ENCODE results near the gene SEC16B.

Gene SEC16B

DNA sequence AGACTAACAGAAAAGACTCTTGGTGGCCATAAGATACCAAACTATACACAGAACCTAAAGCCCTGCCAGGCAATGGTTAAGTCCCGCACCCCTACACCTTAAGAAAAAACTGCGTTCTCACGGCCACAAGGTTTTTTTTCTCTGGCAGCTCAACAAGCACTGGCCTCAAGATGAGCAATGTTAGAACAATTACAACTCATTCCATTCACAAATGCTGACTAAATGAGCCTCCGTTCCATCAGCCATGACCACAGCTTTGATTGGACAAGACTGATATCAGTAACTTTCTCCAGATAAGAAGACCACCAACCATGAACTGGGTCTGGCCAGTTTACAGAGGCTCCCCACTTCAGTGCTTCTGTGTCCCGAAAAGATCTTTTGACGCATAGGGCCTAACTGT lies 31.9 kb downstream of the SEC16B start:
- DNase-seq = peak; percentile 59

- DNase-seq = no peak
Observed at GRCh38 chr1:177937174-177937770, 32.6 kb downstream of the SEC16B start.

DNA sequence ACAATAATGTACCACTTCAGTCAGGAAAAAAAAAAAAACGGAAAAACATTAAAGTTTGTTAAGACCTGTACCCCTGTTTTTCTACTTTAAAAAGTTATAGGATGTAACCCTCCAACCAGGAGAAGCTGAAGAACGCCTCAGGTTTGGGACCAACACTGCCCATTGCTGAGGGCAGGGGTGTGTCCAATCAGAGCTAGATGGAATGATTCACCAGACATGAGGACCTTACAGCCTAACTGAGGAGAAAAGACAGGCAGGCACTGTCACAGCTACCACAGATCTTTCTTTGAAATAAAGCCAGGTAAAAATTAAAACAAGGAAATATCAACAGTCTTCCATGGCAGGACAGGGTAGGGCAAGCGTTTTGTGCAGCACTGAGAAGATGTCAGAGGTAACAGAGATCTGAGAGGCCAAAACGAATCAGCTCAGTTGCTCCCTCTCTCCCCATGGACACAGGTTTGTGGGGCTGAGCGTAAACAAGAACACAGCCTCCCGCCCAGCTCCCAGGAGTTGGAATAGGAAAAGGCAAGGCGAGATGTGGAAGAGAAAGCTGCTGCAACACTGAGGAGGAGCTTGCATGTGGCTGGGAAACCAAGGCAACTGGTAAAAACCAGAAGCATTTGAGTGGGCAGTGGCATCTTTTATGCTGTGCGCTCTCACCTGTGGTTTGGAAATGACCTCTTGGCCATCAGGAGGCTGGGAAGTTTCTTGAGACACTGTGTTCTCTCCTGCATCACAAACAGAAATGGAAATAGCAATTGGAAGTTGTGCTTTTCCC lies 34.0 kb downstream of the SEC16B start:
- DNase-seq = no peak

- no peak for DNase-seq
Observed at GRCh38 chr1:177934927-177935326, 34.9 kb downstream of the SEC16B start.

GRCh38 chr1:177934461-177934860 lies 35.4 kb downstream of the SEC16B start:
- DNase-seq = no peak

DNA sequence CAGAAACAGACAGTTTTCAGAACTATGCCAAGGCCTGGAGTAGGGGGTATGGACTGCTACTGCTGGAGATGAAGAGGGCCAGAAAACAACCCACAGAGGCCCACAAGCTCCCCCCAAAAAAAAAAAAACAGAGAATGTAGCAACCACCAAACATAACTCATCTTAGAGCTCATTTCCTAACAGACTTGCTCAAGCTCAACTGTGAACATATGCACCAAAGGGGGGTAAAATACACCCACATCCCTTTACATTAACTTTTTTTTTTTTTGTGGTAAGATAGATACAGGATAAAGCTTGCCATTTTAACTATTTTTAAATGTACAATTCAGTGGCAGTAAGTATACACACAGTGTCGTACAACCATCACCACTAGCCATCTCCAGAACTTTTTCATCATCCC lies 36.0 kb downstream of the SEC16B start:
- peak; percentile 27 for DNase-seq

- no peak for DNase-seq
Observed at GRCh38 chr1:177932123-177932522, 37.7 kb downstream of the SEC16B start.

GRCh38 chr1:177928952-177929351 lies 40.9 kb downstream of the SEC16B start:
- DNase-seq = no peak

- peak; percentile 64 for DNase-seq
Observed at GRCh38 chr1:177928194-177928593, 41.7 kb downstream of the SEC16B start.

- DNase-seq = peak; percentile 96
Observed at GRCh38 chr1:177927021-177927596, 42.7 kb downstream of the SEC16B start.

- DNase-seq = peak; percentile 33
Observed at GRCh38 chr1:177926201-177926600, 43.7 kb downstream of the SEC16B start.

- DNase-seq = peak; percentile 71
Observed at GRCh38 chr1:177925006-177925405, 44.9 kb downstream of the SEC16B start.

GRCh38 chr1:177923441-177923840 lies 46.4 kb downstream of the SEC16B start:
- DNase-seq = peak; percentile 24

DNA sequence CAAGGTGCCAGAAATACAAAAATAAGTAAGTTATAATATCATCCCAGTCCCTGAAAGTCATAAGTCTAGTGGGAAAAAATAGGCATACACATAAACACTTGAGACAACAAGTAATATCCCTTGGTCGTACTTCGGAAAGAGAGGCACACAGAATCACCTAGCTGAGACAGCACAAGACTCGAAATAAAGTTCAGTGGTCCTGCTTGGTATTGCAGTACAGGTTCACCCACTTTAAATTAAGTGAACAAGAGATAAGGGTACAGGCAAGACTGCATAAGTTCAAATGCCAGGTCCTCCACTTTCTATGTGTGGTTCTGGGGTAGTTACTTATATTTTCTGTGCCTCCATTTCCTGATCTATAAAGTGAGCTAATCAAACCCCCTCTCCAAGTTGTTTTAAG lies 47.6 kb downstream of the SEC16B start:
- no peak for DNase-seq

DNA sequence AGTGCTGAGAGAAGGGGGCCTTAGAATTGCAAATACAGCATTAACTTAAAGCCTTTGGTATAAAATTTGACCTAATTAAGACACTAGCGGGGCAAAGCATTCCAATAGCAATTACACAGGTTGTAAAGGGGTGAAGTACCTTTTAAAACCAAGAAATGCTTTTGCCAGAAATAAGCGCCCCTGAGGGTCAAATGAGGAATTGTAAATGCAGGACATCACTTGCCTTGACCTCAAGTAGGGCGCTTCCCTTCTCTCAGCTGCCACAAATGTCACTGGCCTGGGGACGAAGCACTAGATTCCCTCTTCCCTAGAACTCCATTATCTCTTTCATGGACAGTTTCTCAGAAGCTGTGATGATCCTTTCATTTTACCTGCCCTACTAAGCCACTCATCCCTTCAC lies 48.3 kb downstream of the SEC16B start:
- no peak for DNase-seq

DNA sequence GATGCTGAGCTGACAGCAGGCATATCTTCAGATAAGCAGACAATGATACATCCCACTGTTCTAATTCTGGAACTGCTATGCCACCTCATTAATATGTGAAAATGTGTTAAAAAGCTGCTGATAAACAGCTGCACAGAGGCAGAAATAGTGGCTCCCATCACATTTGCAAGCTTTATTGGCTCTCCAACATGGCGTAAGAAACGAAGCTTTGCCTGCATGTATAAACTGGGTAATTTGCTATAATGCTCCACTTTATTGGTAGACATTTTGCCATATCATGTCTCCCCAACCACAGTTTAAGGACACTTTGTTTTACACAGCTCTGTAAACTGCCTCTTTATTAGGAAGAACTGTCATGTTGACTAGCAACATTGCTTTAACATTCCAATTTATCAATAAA lies 49.8 kb downstream of the SEC16B start:
- no peak for DNase-seq

GRCh38 chr1:177915641-177916040 lies 54.2 kb downstream of the SEC16B start:
- no peak for DNase-seq

DNA sequence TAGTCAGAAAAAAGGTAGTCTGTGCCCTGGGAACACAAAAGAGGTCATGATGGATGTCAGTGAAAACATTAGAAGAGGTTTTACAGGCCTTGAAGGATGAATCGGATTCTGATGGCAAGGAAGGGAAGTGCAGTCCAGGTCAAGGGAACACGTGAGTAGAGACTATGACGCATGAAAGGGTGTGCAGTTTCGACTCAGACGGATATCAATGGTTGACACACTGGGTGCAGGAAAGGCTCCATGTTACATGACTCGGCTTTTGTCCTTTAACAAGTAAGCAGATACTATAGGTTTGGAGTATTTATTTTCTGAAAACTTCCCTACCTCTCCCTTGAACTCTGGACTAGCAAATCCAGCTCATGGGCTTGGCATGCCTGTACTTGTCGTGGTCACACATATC lies 55.3 kb downstream of the SEC16B start:
- DNase-seq = no peak

GRCh38 chr1:177913762-177914540 lies 55.9 kb downstream of the SEC16B start:
- peak; percentile 65 for DNase-seq

DNA sequence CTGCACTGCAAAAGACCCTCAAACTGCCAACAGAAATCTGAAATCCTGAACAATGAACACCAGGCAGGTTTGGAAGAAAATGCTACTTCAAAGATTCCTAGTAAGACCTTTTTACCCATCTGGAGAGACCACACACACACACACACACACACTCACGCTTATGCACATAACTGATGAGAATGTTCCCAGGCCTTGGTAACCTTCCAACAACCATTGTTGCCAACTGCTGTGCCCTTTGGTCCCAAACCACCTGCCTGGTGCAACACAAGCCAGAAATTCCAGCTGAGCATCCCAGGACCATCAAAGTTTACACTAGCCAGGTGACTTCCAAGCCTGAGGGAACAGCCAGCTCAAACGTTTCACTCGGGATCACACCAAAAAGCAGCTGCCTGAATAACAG lies 56.9 kb downstream of the SEC16B start:
- DNase-seq = no peak

GRCh38 chr1:177909416-177909815 lies 60.4 kb downstream of the SEC16B start:
- DNase-seq = no peak

GRCh38 chr1:177907000-177907399 lies 62.9 kb downstream of the SEC16B start:
- no peak for DNase-seq

DNA sequence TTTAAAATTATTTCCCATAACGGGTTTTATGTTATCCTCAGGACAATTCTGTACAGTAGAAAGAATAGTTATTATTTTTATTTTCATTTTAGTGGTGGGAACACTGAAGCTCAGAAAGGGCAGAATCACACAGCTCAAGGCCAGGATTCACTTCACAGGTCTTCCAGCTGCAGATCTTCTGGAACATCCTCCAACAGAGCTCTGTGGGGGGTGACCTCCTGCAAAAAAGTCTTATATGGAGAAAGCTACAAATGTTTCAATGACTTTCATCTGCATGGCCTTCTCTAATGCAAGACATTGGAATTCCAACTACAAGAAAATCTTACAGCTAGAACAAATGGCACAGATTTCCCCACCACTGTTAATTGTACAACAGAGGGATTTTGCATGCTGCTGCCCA lies 64.2 kb downstream of the SEC16B start:
- DNase-seq = no peak

DNA sequence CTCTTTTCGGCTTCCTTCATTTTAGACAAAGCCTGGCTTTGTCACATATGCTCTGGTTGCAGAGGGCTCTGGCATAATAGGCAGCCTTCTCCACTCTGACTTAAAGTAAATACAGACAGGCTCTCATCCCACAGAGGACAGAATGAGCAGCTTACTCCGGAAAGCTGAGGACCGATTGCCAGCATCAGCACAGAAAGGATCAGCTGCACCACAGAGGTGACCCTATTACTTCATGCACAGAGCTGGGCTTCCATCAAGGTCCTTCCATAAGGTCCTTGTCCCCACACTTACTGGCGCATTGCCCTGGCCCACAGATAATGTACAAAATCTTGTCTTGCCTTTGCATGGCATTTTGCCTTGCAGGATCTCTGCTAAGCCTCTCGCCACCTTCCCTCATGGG lies 67.6 kb downstream of the SEC16B start:
- no peak for DNase-seq

Measured in HCEC 1CT (cell line).